GM15510 (cell line): ENCODE results near the gene SERPINH1.

Source experiments
- POLR2A ChIP-seq: IDR thresholded peaks from 3 replicates; pipeline ENCODE4 v1.6.1; 2011; ENCODE audit warnings: borderline replicate concordance; ENCODE audit not compliant: insufficient read length; ENCODE audit errors: extremely low read depth

SERPINH1 gene

GRCh38 chr11:75589933-75590332 is 27.9 kb downstream of the SERPINH1 start:
- no peak for TF ChIP-seq POLR2A

- no peak for TF ChIP-seq POLR2A
These were observed 29.3 kb downstream of the SERPINH1 start for GRCh38 chr11:75591371-75591770.

- TF ChIP-seq POLR2A = no peak
These were observed 29.9 kb downstream of the SERPINH1 start for GRCh38 chr11:75591966-75592365.

GRCh38 chr11:75592715-75593114 is 30.7 kb downstream of the SERPINH1 start:
- no peak for TF ChIP-seq POLR2A

GRCh38 chr11:75593286-75593915 is 31.3 kb downstream of the SERPINH1 start:
- TF ChIP-seq POLR2A = no peak

GRCh38 chr11:75594211-75594610 is 32.2 kb downstream of the SERPINH1 start:
- TF ChIP-seq POLR2A = no peak

- no peak for TF ChIP-seq POLR2A
These were observed 33.4 kb downstream of the SERPINH1 start for GRCh38 chr11:75595429-75595828.

GRCh38 chr11:75596914-75597313 is 34.9 kb downstream of the SERPINH1 start:
- TF ChIP-seq POLR2A = no peak

GRCh38 chr11:75597636-75598035 is 35.6 kb downstream of the SERPINH1 start:
- no peak for TF ChIP-seq POLR2A

- no peak for TF ChIP-seq POLR2A
These were observed 36.2 kb downstream of the SERPINH1 start for GRCh38 chr11:75598264-75598663.

- no peak for TF ChIP-seq POLR2A
These were observed 36.8 kb downstream of the SERPINH1 start for GRCh38 chr11:75598900-75599299.

GRCh38 chr11:75600356-75600755 is 38.3 kb downstream of the SERPINH1 start:
- TF ChIP-seq POLR2A = no peak

- no peak for TF ChIP-seq POLR2A
These were observed 39.4 kb downstream of the SERPINH1 start for GRCh38 chr11:75601494-75601893.

GRCh38 chr11:75602951-75603350 is 40.9 kb downstream of the SERPINH1 start:
- TF ChIP-seq POLR2A = no peak

- no peak for TF ChIP-seq POLR2A
These were observed 42.0 kb downstream of the SERPINH1 start for GRCh38 chr11:75603791-75604736.

GRCh38 chr11:75606099-75606498 is 44.0 kb downstream of the SERPINH1 start:
- no peak for TF ChIP-seq POLR2A
